Body of pancreas (tissue), 4 donors: ENCODE data around the gene EDEM1.

ENCODE experiments used
- CTCF ChIP-seq, 7 experiments: fragments of 450-650 bp in 4 of 7; fragments of 200-600 bp in 3 of 7; sonication (generic) in 3 of 7; IDR thresholded peaks; one replicate each; pipeline ENCODE4 v1.5.1; 2016 to 2019; ENCODE audit warnings: antibody characterized with exemption in 7 of 7
- POLR2A ChIP-seq, 3 donors: fragments of 450-650 bp; IDR thresholded peaks; one replicate each; pipeline ENCODE4 v1.6.1; 2016; ENCODE audit warnings: antibody characterized with exemption in 3 of 3, mild to moderate bottlenecking in 2 of 3

GRCh38 chr3:5153074-5153473 is 34.4 kb upstream of the EDEM1 start:
- TF ChIP-seq CTCF (IDR thresholded peaks at IDR 0.05) = no peak
- TF ChIP-seq POLR2A (IDR thresholded peaks at IDR 0.05) = no peak
